ENCODE measurements around the gene PRRG1. TPM values are rescaled to one million over a fixed set of nuclear protein-coding genes. Genes with fewer than 3 reads are reported as not detected.

Gene PRRG1
- total RNA-seq, 1 experiment from 2014 or later, result 9.0 TPM

- no peak for DNase-seq
- Histone ChIP-seq H2BK15ac (ENCODE audit: low read depth, low read length) (no peak overlapping the region), H3K18ac (ENCODE audit: insufficient read length, low read depth, low read length) (no peak overlapping the region), H2BK120ac (ENCODE audit: low read depth, low read length, poor library complexity, severe bottlenecking) (no peak overlapping the region), H3K4me2 (ENCODE audit: insufficient read depth, insufficient read length, low read length) (peak overlapping the region; percentile 54), H3K27me3 (ENCODE audit: insufficient read depth, low read length) (no peaks in the 10 kb centered on the region), H3K27ac (ENCODE audit: insufficient read length, low read depth, low read length) (no peak overlapping the region), H4K20me1 (ENCODE audit: control insufficient read depth, insufficient read depth, insufficient read length) (no peaks in the 10 kb centered on the region), H3T11ph (ENCODE audit: low read length) (no peak overlapping the region), H3K14ac (ENCODE audit: insufficient read depth, low read length) (no peak overlapping the region), H3K23ac (ENCODE audit: insufficient read length, low read depth, low read length) (no peak overlapping the region), H4K91ac (ENCODE audit: insufficient read length, low read depth, low read length) (no peak overlapping the region), H3K56ac (ENCODE audit: insufficient read length, low read depth, low read length) (no peak overlapping the region), H3K4ac (ENCODE audit: low read depth, low read length) (no peak overlapping the region), H3K79me1 (ENCODE audit: insufficient read depth, low read depth, low read length, poor library complexity, severe bottlenecking) (no peaks in the 10 kb centered on the region), H3K23me2 (ENCODE audit: insufficient read length, low read depth, low read length, poor library complexity, severe bottlenecking) (peaks cover 2% of the 10 kb centered on the region), H3K9ac (ENCODE audit: extremely low read depth, insufficient read length, low read length) (peak overlapping the region; percentile 67), H4K8ac (replicated peaks; ENCODE audit: insufficient read length, low read depth, low read length) (no peak overlapping the region), H2BK5ac (ENCODE audit: insufficient read length, low read length) (no peak overlapping the region), H2BK20ac (ENCODE audit: low read depth, low read length, poor library complexity, severe bottlenecking) (no peak overlapping the region), H3K4me1 (ENCODE audit: insufficient read depth, low read length) (peaks cover 4% of the 10 kb centered on the region; the same call in 1 of the 2 replicates), H4K5ac (ENCODE audit: insufficient read length, low read depth, low read length) (no peak overlapping the region), H2AFZ (ENCODE audit: low read length) (no peak overlapping the region), H2BK12ac (ENCODE audit: insufficient read length, low read depth, low read length) (no peak overlapping the region), H3K9me3 (ENCODE audit: control insufficient read depth, low read depth, low read length) (no peaks in the 10 kb centered on the region), H2AK5ac (ENCODE audit: insufficient read length, low read length) (no peak overlapping the region), H3K79me2 (ENCODE audit: insufficient read depth, low read length) (peaks cover 2% of the 10 kb centered on the region; the same call in 1 of the 2 replicates)
- Mint-ChIP-seq H3K4me3 (peak overlapping the region; percentile 85 to 92), H3K27me3 (ENCODE audit: low read depth) (no peaks in the 10 kb centered on the region; the same call in 1 of the 2 replicates), H3K27ac (no peak overlapping the region), H3K4me1 (peaks cover 23 to 31% of the 10 kb centered on the region in 2 experiments), H3K9me3 (peaks cover 28 to 44% of the 10 kb centered on the region in 2 experiments), H3K36me3 (ENCODE audit: insufficient read depth in 1 of 3, low read depth in 3 of 3) (no peaks in the 10 kb centered on the region; a peak in 2 of 7 replicates)
- TF ChIP-seq, protein P1, sequence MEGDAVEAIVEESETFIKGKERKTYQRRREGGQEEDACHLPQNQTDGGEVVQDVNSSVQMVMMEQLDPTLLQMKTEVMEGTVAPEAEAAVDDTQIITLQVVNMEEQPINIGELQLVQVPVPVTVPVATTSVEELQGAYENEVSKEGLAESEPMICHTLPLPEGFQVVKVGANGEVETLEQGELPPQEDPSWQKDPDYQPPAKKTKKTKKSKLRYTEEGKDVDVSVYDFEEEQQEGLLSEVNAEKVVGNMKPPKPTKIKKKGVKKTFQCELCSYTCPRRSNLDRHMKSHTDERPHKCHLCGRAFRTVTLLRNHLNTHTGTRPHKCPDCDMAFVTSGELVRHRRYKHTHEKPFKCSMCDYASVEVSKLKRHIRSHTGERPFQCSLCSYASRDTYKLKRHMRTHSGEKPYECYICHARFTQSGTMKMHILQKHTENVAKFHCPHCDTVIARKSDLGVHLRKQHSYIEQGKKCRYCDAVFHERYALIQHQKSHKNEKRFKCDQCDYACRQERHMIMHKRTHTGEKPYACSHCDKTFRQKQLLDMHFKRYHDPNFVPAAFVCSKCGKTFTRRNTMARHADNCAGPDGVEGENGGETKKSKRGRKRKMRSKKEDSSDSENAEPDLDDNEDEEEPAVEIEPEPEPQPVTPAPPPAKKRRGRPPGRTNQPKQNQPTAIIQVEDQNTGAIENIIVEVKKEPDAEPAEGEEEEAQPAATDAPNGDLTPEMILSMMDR (conservative IDR thresholded peaks at IDR 0.05), result no peak
- WGBS (ENCODE audit: extremely low coverage, insufficient read length, low lambda C conversion rate), result no CpG with 5 or more reads among the region's 11 CpGs
These were observed 763 bp upstream of the PRRG1 start for GRCh38 chrX:37348231-37348970.
